OCI-M1 (cell line): ENCODE results near the gene NF2.

Experiments used
- DNase-seq: peaks from one replicate; lab custom pipeline; 2025; lab: John Stamatoyannopoulos, UW

The NF2 gene

DNA sequence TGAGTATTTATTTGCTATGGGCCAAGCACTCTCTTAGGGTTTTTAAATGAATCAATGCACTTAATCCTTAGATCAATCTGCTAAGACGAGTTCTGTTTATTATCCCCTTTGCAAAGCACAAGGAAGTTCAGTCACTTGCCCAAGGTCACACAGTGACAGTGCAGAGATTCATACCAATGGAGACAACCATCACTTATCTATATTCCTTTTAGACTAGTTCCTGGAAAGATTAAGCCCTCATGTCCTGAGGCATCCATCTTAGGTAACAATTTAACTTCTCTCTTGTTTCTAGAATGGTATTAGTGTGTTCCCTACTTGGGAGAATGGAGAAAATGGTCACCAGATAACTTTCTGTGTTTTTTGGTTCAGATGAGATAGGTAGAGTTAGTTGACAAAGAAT is 28.3 kb downstream of the NF2 start:
- peak; percentile 39 for DNase-seq

- no peak for DNase-seq
Observed at GRCh38 chr22:29632672-29633071, 29.2 kb downstream of the NF2 start.

GRCh38 chr22:29633514-29634312 is 30.3 kb downstream of the NF2 start:
- DNase-seq, result no peak

DNA sequence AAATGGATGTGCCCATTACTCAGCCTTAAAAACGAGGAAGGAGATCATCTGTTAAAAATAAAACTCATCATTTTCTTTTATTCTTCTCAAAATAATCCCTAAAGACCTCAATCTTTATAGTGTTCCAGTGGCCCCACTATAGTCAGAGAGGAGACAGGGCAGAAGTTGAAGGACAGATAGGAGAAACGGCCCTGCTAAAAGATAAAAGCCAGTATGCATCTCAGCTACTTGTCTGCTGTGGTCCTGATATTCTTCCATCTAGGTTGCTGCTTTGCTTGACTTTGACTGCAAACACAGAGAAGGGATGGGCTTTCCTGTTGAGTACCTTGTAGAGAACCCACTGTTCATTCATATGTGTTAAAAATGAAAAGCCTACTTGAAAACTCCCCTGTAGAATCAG is 31.4 kb downstream of the NF2 start:
- DNase-seq, result no peak

DNA sequence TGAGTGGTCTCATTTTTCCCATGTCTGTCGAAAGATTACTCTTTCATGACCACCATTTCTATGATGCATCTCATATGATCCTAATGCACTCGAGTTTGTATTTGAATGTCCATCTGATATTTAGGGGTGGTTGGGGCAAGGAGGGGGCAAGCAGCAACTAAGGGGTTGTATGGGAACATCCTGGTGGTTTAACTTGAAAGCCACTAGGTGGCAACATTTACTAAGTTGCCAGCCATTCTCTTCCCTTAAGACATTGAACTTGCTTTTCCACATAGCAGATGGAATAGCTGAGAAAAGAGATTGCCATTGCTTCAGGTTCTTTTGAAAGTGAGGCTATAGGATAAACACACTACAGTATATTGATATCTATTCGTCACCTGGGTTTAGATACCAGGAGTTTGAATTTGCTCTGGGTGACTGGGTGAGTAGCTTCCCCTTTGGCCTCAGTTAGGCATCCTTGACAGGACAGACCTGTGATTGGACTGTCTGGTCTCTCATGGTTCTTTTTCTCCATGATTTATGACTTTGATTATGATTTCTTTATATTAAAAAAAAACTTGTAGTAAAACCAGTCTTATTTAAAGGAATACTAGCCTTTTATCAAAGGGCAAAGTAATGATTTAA is 32.4 kb downstream of the NF2 start:
- DNase-seq, result peak; percentile 61

- no peak for DNase-seq
Observed at GRCh38 chr22:29636751-29637150, 33.3 kb downstream of the NF2 start.

DNA sequence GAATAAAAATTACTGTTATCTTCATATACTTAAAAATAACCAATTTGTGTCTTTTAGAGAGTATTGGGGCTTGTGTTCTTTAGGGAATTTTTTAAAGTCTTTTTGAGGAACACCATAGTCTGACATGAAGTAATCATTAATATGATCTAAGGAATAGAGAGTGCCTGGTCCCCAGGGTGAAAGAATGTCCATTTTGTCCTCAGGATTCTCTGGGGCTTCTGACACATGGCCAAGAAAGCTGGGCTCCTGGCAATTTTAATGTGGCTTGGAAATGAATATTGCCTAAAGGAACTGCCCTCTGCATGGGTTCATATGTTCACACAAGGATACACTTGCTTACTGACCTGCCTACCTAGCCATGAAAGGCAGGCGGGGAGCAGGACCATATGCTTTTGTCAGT is 33.7 kb downstream of the NF2 start:
- no peak for DNase-seq

DNA sequence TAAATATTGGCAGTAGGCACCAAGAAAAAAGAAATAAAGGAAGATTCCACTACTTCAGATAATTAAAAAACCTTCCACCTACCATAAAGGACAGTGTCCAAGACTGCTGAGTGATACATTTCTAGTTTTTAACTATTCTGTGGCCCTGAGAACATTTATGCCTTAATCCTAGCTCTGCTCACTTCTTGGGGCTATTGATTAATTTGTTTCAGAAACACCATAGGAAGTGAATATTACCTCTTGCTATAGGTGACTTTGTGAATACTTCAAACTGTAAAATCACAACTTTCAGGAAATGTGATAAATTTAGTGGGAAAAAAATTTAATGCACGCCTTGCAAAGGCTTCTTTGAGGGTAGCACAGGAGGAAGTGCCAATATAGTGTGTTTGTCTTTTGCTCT is 35.2 kb downstream of the NF2 start:
- no peak for DNase-seq

DNA sequence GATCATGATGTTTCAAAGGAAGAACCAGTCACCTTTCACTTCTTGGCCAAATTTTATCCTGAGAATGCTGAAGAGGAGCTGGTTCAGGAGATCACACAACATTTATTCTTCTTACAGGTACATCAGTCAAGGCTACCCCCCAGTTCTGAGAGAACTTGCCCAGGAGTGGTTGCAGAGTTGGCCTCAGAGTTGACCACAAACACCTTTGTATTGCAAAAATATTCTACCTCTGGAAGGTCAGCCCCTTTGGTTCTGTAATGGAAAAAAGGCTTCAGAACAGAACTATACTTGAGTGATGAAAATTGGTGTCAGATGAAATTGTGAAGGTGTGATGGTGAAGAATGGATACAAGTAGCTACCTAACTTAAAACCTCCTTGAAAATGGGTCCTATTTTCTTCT is 35.7 kb downstream of the NF2 start:
- no peak for DNase-seq

- no peak for DNase-seq
Observed at GRCh38 chr22:29641042-29641699, 37.7 kb downstream of the NF2 start.

DNA sequence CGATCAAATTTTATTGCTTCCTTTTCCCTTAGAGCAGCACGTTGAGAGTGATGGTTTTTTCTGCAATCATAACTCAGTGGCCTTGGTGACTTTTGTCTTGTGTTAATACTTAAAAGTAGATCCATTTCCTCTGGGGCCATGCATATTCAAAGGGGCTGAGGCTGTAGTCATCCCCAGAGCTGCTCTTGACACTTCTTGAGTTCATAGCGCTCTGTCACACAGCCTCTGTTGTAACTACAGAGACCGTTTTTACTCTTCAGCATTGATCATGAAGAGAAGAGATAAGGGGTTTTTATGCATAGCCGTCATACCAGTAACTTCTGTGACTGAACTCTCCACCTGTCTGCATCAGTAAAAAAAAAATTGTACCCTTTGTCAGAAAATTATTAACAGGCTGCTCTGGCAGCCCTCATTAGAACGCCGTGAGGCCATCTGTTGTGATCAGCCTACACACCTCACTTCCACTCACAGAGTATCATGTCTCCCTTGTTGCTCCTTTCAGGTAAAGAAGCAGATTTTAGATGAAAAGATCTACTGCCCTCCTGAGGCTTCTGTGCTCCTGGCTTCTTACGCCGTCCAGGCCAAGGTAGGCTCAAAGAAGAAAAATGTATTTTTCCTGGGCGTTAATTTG is 38.4 kb downstream of the NF2 start:
- no peak for DNase-seq

GRCh38 chr22:29642694-29643093 is 39.3 kb downstream of the NF2 start:
- DNase-seq, result no peak

GRCh38 chr22:29647954-29648737 is 44.7 kb downstream of the NF2 start:
- DNase-seq, result no peak

DNA sequence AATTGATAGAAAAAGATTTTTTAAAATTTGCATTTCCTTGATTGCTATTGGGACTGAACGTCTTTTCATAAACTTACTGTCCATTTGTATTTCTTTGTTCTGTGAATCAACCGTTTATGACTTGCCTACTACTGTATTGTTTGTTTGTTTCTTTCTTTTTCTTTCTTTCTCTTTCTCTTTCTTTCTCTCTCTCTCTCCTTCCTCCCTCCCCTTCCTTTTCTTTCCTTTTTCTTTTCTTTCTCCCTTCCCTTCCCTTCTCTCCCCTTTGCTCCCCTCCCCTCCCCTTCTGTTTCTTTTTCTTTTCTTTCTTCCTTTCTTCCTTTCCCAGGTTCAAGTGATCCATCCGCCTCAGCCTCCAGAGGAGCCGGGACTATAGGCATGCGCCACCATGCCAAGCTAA is 46.9 kb downstream of the NF2 start:
- no peak for DNase-seq

DNA sequence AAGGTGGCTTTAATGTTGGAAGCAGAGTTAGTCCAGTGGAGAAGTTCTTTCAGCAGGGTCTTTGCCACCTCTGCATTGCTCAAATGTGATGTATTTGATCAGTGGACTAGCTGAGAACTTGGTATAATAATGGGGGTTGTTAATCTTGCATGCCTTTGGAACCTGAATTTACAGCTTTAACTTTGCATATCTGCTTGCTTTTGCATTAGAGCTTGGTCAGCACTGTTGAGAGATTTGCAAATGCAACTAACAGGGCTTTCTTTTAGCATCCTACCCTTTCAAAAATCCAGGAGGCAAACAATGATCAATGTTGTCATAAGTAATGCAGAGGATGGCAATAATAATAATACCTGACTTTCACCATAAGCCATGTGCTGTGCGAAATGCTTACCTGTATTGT is 48.2 kb downstream of the NF2 start:
- no peak for DNase-seq

GRCh38 chr22:29654420-29654819 is 51.0 kb downstream of the NF2 start:
- no peak for DNase-seq

DNA sequence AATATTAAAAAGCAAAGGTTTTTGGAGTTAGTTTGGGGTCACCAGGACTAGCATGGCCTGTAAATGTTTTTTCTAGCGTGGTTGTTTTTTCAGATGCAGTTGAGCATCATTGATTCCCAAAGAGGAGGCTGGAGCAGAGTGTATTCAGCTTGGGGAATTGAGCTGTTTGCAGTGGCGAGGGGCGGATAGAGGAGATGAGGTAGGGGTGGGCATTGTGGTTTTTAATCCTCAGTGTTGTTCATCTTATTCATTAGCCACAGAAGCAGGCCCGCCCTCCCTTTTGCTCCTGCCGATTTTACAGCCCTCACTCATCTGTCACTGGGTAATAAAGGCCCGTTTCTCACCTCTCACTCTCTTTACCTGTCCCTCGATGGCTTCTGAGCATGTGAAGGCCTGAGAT is 51.4 kb downstream of the NF2 start:
- DNase-seq, result no peak

GRCh38 chr22:29658176-29658575 is 54.7 kb downstream of the NF2 start:
- peak; percentile 78 for DNase-seq

- DNase-seq, result no peak
Observed at GRCh38 chr22:29660021-29660420, 56.6 kb downstream of the NF2 start.

DNA sequence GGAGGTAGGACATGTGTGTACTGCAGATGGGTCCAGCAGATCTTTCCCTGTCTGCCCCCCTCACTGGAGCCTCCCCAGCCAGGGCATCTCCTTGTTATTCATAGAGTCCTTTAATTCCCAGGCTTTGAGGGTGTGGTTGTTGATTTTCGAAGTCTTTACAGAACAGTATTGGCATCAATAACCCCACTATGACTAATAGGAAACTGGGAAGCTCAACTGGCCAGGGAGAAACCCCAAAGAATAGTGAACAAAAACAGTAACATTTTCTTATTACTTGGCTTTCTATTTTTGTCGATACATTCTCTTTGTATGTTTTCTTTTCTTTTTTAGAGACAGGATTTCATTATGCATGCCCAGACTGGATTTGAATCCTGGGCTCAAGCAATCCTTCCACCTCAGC is 57.9 kb downstream of the NF2 start:
- no peak for DNase-seq

GRCh38 chr22:29663180-29663821 is 59.9 kb downstream of the NF2 start:
- DNase-seq, result no peak

- DNase-seq, result no peak
Observed at GRCh38 chr22:29665486-29665885, 62.1 kb downstream of the NF2 start.
